ENCODE data around the gene MED9.

GRCh38 chr17:17503566-17504130, 26.8 kb downstream of the MED9 start:
- TF ChIP-seq CTCF (conservative IDR thresholded peaks at IDR 0.05; ENCODE audit: low read depth, low read length) (no peak), POLR2A (IDR thresholded peaks at IDR 0.05; ENCODE audit: low read depth, low read length) (no peak), CHD1 (IDR thresholded peaks at IDR 0.05; ENCODE audit: low read depth, low read length) (no peak)
